Chondrocyte (in vitro differentiated cells): ENCODE measurements around the gene HNMT. TPM values are rescaled to one million over a fixed set of nuclear protein-coding genes. Genes with fewer than 3 reads are reported as not detected.

Experiments used
- DNase-seq: peaks from one replicate; pipeline ENCODE4 v3.0.0; 2021; ENCODE audit warnings: mixed read lengths, low spot score
- H3K27ac Mint-ChIP-seq: one replicate; pipeline ENCODE4 v1.8.0; 2021; ENCODE audit warnings: mild to moderate bottlenecking, moderate library complexity, mixed read lengths; ENCODE audit not compliant: unreplicated experiment
- H3K27me3 Mint-ChIP-seq: 2 replicates; pipeline ENCODE4 v1.8.0; 2021; ENCODE audit warnings: low read depth, mixed read lengths
- H3K36me3 Mint-ChIP-seq: 2 replicates; pipeline ENCODE4 v1.8.0; 2021; ENCODE audit warnings: low read depth, mixed read lengths
- H3K4me1 Mint-ChIP-seq: 2 replicates; pipeline ENCODE4 v1.8.0; 2021; ENCODE audit warnings: low read depth, mild to moderate bottlenecking, mixed read lengths
- H3K4me3 Mint-ChIP-seq: one replicate; pipeline ENCODE4 v1.8.0; 2021; ENCODE audit warnings: mild to moderate bottlenecking, moderate library complexity, mixed read lengths; ENCODE audit not compliant: unreplicated experiment
- H3K9me3 Mint-ChIP-seq: 2 replicates; pipeline ENCODE4 v1.8.0; 2021; ENCODE audit warnings: low read depth, mixed read lengths
- total RNA-seq: library from RNA; stranded (reverse); gene quantifications from 3 replicates; pipeline ENCODE4 v1.2.1, GENCODE V29; 2021
- TF ChIP-seq, protein P1 (sequence below): fragments of 200-600 bp; sonication (generic); IDR thresholded peaks from 2 replicates; pipeline ENCODE4 v1.5.0; 2021; ENCODE audit warnings: antibody characterized with exemption, mild to moderate bottlenecking, moderate library complexity

The HNMT gene
- total RNA-seq, 1 donor from 2014 or later = 4.6 TPM

DNA sequence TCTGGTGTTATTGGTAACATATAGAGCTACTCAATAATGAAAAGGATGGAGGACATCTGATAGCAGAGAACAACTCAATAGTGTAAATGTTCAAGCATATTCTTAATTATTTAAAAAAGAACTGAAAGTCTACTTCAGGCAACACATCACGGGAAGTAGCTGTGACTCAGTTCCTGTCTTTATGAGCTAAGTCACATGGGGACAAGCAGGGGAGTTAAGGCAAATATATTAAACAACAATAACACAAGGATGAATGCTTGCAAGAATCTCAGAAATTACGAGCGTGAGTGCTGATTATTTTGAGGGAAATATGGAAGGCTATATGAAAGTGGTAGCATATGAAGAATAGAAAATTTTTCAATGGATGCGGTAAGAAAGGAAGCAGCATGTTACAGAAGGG lies 4.0 kb upstream of the HNMT start:
- DNase-seq = no peak
- peaks cover 27% of the 10 kb centered on the region for H3K4me1 Mint-ChIP-seq
- no peak overlapping the region for H3K4me3 Mint-ChIP-seq

DNA sequence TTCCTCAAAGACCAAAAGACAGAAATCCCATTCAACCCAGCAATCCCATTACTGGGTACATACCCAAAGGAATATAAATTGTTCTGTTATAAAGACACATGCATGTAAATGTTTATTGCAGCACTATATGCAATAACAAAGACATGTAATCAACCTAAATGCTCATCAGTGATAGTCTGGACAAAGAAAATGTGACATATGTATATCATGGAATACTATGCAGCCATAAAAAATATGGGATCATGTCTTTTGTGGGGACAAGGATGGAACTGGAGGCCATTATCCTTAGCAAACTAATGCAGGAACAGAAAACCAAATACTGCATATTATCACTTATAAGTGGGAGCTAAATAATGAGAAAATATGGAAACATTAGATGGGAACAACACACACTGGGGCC lies 2.7 kb upstream of the HNMT start:
- H3K9me3 Mint-ChIP-seq = no peaks in the 10 kb centered on the region
- TF ChIP-seq, protein P1, sequence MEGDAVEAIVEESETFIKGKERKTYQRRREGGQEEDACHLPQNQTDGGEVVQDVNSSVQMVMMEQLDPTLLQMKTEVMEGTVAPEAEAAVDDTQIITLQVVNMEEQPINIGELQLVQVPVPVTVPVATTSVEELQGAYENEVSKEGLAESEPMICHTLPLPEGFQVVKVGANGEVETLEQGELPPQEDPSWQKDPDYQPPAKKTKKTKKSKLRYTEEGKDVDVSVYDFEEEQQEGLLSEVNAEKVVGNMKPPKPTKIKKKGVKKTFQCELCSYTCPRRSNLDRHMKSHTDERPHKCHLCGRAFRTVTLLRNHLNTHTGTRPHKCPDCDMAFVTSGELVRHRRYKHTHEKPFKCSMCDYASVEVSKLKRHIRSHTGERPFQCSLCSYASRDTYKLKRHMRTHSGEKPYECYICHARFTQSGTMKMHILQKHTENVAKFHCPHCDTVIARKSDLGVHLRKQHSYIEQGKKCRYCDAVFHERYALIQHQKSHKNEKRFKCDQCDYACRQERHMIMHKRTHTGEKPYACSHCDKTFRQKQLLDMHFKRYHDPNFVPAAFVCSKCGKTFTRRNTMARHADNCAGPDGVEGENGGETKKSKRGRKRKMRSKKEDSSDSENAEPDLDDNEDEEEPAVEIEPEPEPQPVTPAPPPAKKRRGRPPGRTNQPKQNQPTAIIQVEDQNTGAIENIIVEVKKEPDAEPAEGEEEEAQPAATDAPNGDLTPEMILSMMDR = no peak
- DNase-seq = no peak
- no peaks in the 10 kb centered on the region for H3K27me3 Mint-ChIP-seq
- H3K4me1 Mint-ChIP-seq = peaks cover 32% of the 10 kb centered on the region
- no peak overlapping the region for H3K27ac Mint-ChIP-seq
- H3K36me3 Mint-ChIP-seq = no peaks in the 10 kb centered on the region
- no peak overlapping the region for H3K4me3 Mint-ChIP-seq

More for the DNA sequence above, 4.0 kb upstream of the HNMT start:
- TF ChIP-seq, protein P1 = no peak
- Mint-ChIP-seq H3K27me3 (no peaks in the 10 kb centered on the region), H3K9me3 (no peaks in the 10 kb centered on the region), H3K36me3 (no peaks in the 10 kb centered on the region), H3K27ac (no peak overlapping the region)

- Mint-ChIP-seq H3K9me3 (no peaks in the 10 kb centered on the region), H3K4me1 (peaks cover 25% of the 10 kb centered on the region), H3K27ac (peak overlapping the region; percentile 90), H3K4me3 (peak overlapping the region; percentile 76), H3K36me3 (no peaks in the 10 kb centered on the region), H3K27me3 (no peaks in the 10 kb centered on the region)
- TF ChIP-seq, protein P1 = no peak
- DNase-seq = no peak
Observed at GRCh38 chr2:137963535-137964065, 673 bp upstream of the HNMT start.

GRCh38 chr2:137964859-137965459 lies 686 bp downstream of the HNMT start:
- H3K36me3 Mint-ChIP-seq = no peaks in the 10 kb centered on the region
- H3K27me3 Mint-ChIP-seq = no peaks in the 10 kb centered on the region
- peak overlapping the region; percentile 90 for H3K27ac Mint-ChIP-seq
- peak overlapping the region; percentile 76 for H3K4me3 Mint-ChIP-seq
- DNase-seq = no peak
- H3K4me1 Mint-ChIP-seq = peaks cover 39% of the 10 kb centered on the region
- H3K9me3 Mint-ChIP-seq = no peaks in the 10 kb centered on the region
- TF ChIP-seq, protein P1 = no peak

DNA sequence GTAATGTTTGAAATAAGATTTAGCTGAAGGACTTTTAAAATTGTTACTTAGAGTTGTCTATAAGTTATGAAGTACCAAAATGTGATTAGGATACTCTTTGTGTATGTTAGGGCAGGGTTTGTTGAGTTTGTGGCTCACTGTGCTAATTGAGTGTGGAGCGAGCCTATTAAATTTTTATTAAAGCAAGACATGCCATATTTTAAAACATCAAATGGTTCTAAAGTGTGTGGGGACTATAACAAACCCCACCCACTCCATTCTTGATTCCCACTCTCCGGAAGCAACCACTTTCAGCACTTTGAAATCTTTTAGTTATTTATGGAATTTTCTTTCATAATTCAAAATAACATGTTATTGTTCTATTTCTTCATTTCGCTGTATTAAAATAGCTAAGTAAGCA lies 1.8 kb downstream of the HNMT start:
- DNase-seq = no peak
- no peak overlapping the region for H3K4me3 Mint-ChIP-seq
- no peaks in the 10 kb centered on the region for H3K27me3 Mint-ChIP-seq
- H3K27ac Mint-ChIP-seq = no peak overlapping the region
- no peaks in the 10 kb centered on the region for H3K9me3 Mint-ChIP-seq
- peaks cover 42% of the 10 kb centered on the region for H3K4me1 Mint-ChIP-seq
- no peaks in the 10 kb centered on the region for H3K36me3 Mint-ChIP-seq
- TF ChIP-seq, protein P1 = no peak
